ENCODE data around the gene WSCD1.

GRCh38 chr17:6100891-6101500, 30.8 kb downstream of the WSCD1 start:
- TF ChIP-seq CTCF (IDR thresholded peaks at IDR 0.05) (no peak), POLR2A (IDR thresholded peaks at IDR 0.05) (no peak)

Data from adrenal gland (tissue), 5 donors.